A549 treated with DMSO at 1 μM for 4 hours (cell line): ENCODE measurements around the gene ZC3H18. TPM values are rescaled to one million over a fixed set of nuclear protein-coding genes. Genes with fewer than 3 reads are reported as not detected.

Experiments used
- total RNA-seq: library from RNA; stranded (reverse); fragments of 200-300 nt; extraction: Qiagen RNA extraction; gene quantifications from 5 replicates; pipeline ENCODE4 v1.2.3, GENCODE V29; 2022; ENCODE audit warnings: low read depth

Gene ZC3H18
- total RNA-seq: 46.1 to 59.8 TPM (median 53.6 TPM) in 5 replicates

DNA sequence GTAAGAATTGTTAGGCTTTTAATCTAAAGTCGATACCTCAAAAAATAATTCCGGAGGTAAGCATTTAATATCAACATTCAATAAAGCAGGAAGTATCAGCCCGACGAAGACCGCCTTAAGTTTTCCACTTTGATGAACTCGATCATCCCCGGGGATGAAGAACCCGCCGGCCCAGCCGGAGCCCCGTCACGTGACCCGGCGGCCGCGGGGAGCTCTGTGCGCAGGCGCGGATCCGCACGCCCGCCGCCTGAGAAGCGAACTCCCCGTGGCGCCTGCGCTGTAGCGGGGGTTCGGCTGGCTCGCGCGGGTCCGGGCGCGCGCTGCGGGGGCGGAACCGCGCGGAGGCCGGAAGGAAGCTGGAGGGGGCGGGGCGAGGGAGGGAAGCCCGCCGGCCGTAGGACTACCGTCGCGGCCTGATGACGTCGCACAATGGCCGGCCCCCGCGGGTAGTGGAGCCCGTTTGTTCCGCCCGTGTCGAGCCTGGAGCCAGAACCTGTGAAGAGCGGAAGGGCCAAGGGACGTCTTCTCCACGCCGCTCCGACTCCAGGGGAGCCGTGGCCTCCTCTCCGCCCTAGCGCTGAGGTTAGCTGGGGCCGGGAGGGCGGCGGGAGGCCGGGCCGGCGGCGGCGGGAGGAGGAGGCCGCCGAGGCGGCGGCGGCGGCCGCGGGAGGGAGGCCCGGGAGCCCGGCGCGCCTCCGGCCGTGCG lies at the start of gene ZC3H18:
TSS of gene ZC3H18 (plus strand) at position 419 of the 706 bp plus-strand sequence. CDS start 6,721 bp downstream, outside the sequence.

DNA sequence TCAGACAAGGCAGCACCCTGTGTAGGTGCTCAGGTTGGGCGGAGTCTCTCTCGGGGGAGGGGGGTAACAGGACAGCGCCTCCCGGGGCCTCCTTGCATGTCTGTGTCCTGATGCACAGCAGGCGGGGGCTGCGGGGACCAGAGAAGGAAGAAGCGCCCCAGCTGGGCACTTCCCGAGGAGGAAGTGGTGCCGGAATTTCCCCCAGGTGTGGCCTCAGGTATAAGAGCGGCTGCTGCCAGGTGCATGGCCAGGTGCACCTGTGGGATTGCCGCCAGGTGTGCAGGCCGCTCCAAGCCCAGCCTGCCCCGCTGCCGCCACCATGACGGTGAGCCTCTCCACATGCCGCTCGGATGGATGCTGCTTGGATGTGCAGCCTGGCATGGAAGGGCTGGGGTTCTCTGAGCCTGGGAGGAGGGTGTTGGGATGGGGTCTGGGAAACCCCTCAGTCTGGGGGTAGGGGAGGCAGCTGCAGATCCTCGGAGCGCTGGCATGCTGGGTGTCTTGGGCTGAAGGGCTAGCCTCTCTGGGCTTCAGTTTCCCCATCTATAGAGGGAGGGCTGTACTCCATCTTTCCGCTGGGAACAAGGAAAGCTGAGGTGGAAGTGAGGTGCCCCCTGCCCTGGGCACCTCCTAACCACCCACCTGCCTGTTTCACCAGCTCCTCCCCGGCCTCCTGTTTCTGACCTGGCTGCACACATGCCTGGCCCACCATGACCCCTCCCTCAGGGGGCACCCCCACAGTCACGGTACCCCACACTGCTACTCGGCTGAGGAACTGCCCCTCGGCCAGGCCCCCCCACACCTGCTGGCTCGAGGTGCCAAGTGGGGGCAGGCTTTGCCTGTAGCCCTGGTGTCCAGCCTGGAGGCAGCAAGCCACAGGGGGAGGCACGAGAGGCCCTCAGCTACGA lies 68.4 kb downstream of the ZC3H18 start, which contains the start of gene IL17C:
TSS of gene IL17C (plus strand) at position 250 of the 908 bp plus-strand sequence. CDS start at position 320, 70 bp downstream.

DNA sequence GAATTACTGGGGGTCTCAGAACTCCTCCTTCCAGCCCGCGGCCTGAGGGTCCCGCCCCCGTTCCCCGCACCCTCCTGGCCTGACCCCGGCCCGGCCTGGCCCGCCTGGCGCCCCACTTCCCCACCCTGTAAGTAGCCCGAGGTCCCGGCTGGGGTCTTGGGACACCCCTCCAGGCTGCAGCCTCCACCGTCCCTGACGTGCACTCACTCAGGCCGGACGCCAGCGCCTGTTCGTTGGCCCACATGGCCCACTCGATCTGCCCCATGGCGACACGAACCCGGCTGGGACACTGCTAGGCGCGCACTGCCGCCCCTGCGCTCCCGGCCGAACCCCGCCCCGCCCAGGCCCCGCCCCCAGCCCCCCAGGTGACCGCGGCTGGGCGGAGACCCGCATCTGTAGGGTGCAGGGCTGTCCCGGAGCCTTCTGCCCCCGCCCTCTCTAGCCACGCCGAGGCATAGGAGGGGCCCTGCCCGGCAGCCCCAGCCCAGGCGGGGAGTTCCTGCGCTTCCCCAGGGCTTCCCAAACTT lies 80.6 kb downstream of the ZC3H18 start, which contains the start of gene CYBA:
TSS of gene CYBA (minus strand) at position 305 of the 527 bp plus-strand sequence. CDS start at position 265, 40 bp downstream.

DNA sequence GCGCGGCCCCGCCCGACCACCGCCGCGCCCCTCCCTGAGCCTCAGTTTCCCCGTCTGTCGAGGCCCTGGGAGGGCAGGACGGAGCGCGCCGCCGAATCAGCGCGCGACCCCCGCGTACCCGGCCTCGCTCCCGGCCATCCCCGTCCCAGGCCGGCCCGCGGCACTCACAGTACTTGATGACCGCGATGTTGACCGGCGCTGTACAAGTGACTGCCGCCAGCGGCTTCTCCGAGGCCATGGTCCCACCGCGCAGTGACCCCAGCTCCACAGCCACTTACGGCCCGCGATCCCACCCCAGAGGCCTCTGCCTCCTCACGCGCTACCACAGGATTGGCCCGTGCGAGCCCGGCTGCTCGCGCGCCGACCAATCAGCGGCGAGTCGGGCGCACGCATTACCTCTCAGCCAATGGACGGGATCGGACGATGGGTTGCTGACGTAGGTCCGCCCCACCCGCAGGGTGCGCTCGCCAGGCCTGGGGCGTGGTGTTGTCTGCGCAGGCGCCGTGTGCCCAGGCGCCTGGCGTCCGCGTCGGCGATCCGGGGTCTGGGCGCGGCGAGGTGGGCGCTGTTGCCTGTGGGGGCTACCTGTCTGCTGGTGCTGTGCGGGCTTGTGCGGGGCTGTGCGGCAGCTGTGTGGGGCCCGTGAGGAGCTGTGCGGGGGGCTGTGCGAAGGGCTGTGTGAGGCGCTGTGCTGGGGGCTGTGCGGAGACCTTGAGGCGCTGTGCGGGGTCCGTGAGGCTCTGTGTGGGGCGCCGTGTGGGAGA lies 92.8 kb downstream of the ZC3H18 start, which contains the start of gene MVD:
TSS of gene MVD (minus strand) at position 249 of the 764 bp plus-strand sequence. CDS start at position 238, 11 bp downstream.

Other genes with a start within 250 kb of the ZC3H18 start
- gene ZNF469, start 187.4 kb upstream of the ZC3H18 start, total RNA-seq: 12.2 to 15.2 TPM (median 14.2 TPM) in 5 replicates
- 5.0 to 9.3 TPM (median 8.8 TPM) in 5 replicates for gene ZFPM1, start 117.1 kb upstream of the ZC3H18 start, total RNA-seq
- not detected in 5 replicates for gene IL17C, start 68.2 kb downstream of the ZC3H18 start, total RNA-seq
- gene CYBA, start 80.7 kb downstream of the ZC3H18 start, total RNA-seq: 238 to 286 TPM (median 248 TPM) in 5 replicates
- gene MVD, start 92.7 kb downstream of the ZC3H18 start, total RNA-seq: 18.7 to 24.5 TPM (median 21.0 TPM) in 5 replicates
- gene SNAI3, start 116.1 kb downstream of the ZC3H18 start, total RNA-seq: 0.11 to 0.26 TPM (median 0.15 TPM) in 5 replicates
- gene RNF166, start 136.0 kb downstream of the ZC3H18 start, total RNA-seq: 11.0 to 19.8 TPM (median 15.9 TPM) in 5 replicates
- 25.0 to 34.1 TPM (median 30.1 TPM) in 5 replicates for gene CTU2, start 136.1 kb downstream of the ZC3H18 start, total RNA-seq
- 104 to 153 TPM (median 134 TPM) in 5 replicates for gene PIEZO1, start 214.8 kb downstream of the ZC3H18 start, total RNA-seq
- gene CDT1, start 233.4 kb downstream of the ZC3H18 start, total RNA-seq: 27.6 to 35.3 TPM (median 30.7 TPM) in 5 replicates
- gene APRT, start 241.5 kb downstream of the ZC3H18 start, total RNA-seq: 326 to 419 TPM (median 363 TPM) in 5 replicates